ENCODE results near the gene CHST2. TPM values are rescaled to one million over a fixed set of nuclear protein-coding genes. Genes with fewer than 3 reads are reported as not detected.

Gene CHST2
- total RNA-seq, 2 experiments from 2014 or later, result 6.0 to 6.9 TPM

- POLR2A ChIA-PET, result no interaction called here
- Mint-ChIP-seq H3K4me3 (no peak overlapping the region), H3K4me1 (ENCODE audit: low read depth) (peaks cover 12% of the 10 kb centered on the region), H3K9me3 (no peaks in the 10 kb centered on the region), H3K27ac (no peak overlapping the region), H3K27me3 (no peaks in the 10 kb centered on the region), H3K36me3 (ENCODE audit: low read depth) (no peaks in the 10 kb centered on the region)
- TF ChIP-seq CTCF (IDR thresholded peaks at IDR 0.05), result no peak
- intact Hi-C loops (cut with micrococcal nuclease), result no loop called here
- CTCF ChIA-PET, result interaction anchor here (1.1 to 1.5 kb wide), 3 partner anchors 10 to 34 kb away, joined by 3 to 5 read pairs (median 3); no protein-coding TSS in a partner anchor
- ATAC-seq (no peak), DNase-seq (no peak)
These were observed 14.9 kb downstream of the CHST2 start for GRCh38 chr3:143134471-143134870.

GRCh38 chr3:143135150-143135549 is 15.6 kb downstream of the CHST2 start:
- peaks cover 12% of the 10 kb centered on the region for H3K4me1 Mint-ChIP-seq (ENCODE audit: low read depth)
- H3K27me3 Mint-ChIP-seq, result no peaks in the 10 kb centered on the region
- no peaks in the 10 kb centered on the region for H3K9me3 Mint-ChIP-seq
- ChIA-PET CTCF (interaction anchor here (1.1 to 1.5 kb wide), 4 partner anchors 10 to 34 kb away, joined by 3 to 5 read pairs (median 4); no protein-coding TSS in a partner anchor), POLR2A (interaction anchor here (1.0 kb wide), 1 partner anchor 10 kb away, joined by 3 read pairs; no protein-coding TSS in a partner anchor)
- no peak for DNase-seq
- no peak overlapping the region for H3K27ac Mint-ChIP-seq
- intact Hi-C loops (cut with micrococcal nuclease), result no loop called here
- H3K36me3 Mint-ChIP-seq (ENCODE audit: low read depth), result no peaks in the 10 kb centered on the region
- H3K4me3 Mint-ChIP-seq, result no peak overlapping the region
- no peak for TF ChIP-seq CTCF (IDR thresholded peaks at IDR 0.05)
- ATAC-seq, result no peak

GRCh38 chr3:143137435-143138036 is 18.0 kb downstream of the CHST2 start:
- H3K36me3 Mint-ChIP-seq (ENCODE audit: low read depth), result no peaks in the 10 kb centered on the region
- H3K4me1 Mint-ChIP-seq (ENCODE audit: low read depth), result peaks cover 5% of the 10 kb centered on the region
- ATAC-seq, result no peak
- TF ChIP-seq CTCF (IDR thresholded peaks at IDR 0.05), result no peak
- H3K27ac Mint-ChIP-seq, result no peak overlapping the region
- POLR2A ChIA-PET, result no interaction called here
- no peaks in the 10 kb centered on the region for H3K27me3 Mint-ChIP-seq
- intact Hi-C loops (cut with micrococcal nuclease), result no loop called here
- DNase-seq, result no peak
- CTCF ChIA-PET, result no interaction called here
- no peaks in the 10 kb centered on the region for H3K9me3 Mint-ChIP-seq
- no peak overlapping the region for H3K4me3 Mint-ChIP-seq

GRCh38 chr3:143138953-143139352 is 19.4 kb downstream of the CHST2 start:
- DNase-seq (no peak), ATAC-seq (no peak)
- CTCF ChIA-PET, result interaction anchor here (0.7 kb wide), 1 partner anchor 9 kb away, joined by 3 read pairs; no protein-coding TSS in a partner anchor
- H3K4me1 Mint-ChIP-seq (ENCODE audit: low read depth), result no peaks in the 10 kb centered on the region
- TF ChIP-seq CTCF (IDR thresholded peaks at IDR 0.05), result no peak
- POLR2A ChIA-PET, result no interaction called here
- no peak overlapping the region for H3K27ac Mint-ChIP-seq
- H3K36me3 Mint-ChIP-seq (ENCODE audit: low read depth), result no peaks in the 10 kb centered on the region
- intact Hi-C loops (cut with micrococcal nuclease), result no loop called here
- H3K27me3 Mint-ChIP-seq, result no peaks in the 10 kb centered on the region
- no peak overlapping the region for H3K4me3 Mint-ChIP-seq
- H3K9me3 Mint-ChIP-seq, result no peaks in the 10 kb centered on the region

GRCh38 chr3:143139762-143140161 is 20.2 kb downstream of the CHST2 start:
- Mint-ChIP-seq H3K27me3 (no peaks in the 10 kb centered on the region), H3K27ac (no peak overlapping the region), H3K4me1 (ENCODE audit: low read depth) (no peaks in the 10 kb centered on the region), H3K36me3 (ENCODE audit: low read depth) (no peaks in the 10 kb centered on the region), H3K9me3 (no peaks in the 10 kb centered on the region), H3K4me3 (no peak overlapping the region)
- intact Hi-C loops (cut with micrococcal nuclease), result no loop called here
- no peak for DNase-seq
- ATAC-seq, result no peak
- TF ChIP-seq CTCF (IDR thresholded peaks at IDR 0.05), result no peak
- CTCF ChIA-PET, result no interaction called here
- POLR2A ChIA-PET, result no interaction called here
